ENCODE results near the gene SIL1. TPM values are rescaled to one million over a fixed set of nuclear protein-coding genes. Genes with fewer than 3 reads are reported as not detected.

SIL1 gene
- total and polyA plus RNA-seq, 2 of the 8 experiments (the other 6 are each of a cell fraction or from before 2014, with no cell fraction given): 8.3 to 12.8 TPM

- TF ChIP-seq CHD7 (IDR thresholded peaks at IDR 0.05; ENCODE audit: insufficient replicate concordance, low read length): no peak
- TF ChIP-seq RBBP5 (IDR thresholded peaks at IDR 0.05; ENCODE audit: borderline replicate concordance, low read depth, low read length): no peak
- no peak for TF ChIP-seq FOSL1 (IDR thresholded peaks at IDR 0.05; ENCODE audit: insufficient read depth, low read depth, low read length)
- TF ChIP-seq E2F6 (IDR thresholded peaks at IDR 0.05): no peak
- TF ChIP-seq TCF12 (IDR thresholded peaks at IDR 0.05; ENCODE audit: low read depth, low read length): no peak
- no peak for TF ChIP-seq TBP (IDR thresholded peaks at IDR 0.05; ENCODE audit: low read depth, low read length)
- no peak for TF ChIP-seq CTBP2 (IDR thresholded peaks at IDR 0.05; ENCODE audit: borderline replicate concordance, insufficient read depth, insufficient read length, low read length)
These were observed 230.2 kb downstream of the SIL1 start (continued) for GRCh38 chr5:138967791-138968448.
